Left renal pelvis (tissue), 4 donors: ENCODE results near the gene DOHH. TPM values are rescaled to one million over a fixed set of nuclear protein-coding genes. Genes with fewer than 3 reads are reported as not detected.

ENCODE experiments used
- DNase-seq, 4 donors: peaks; one replicate each; pipeline ENCODE4 v3.0.0-alpha.2; 2013; ENCODE audit warnings: low read depth in 4 of 4, low spot score in 3 of 4
- polyA plus RNA-seq, 4 donors: library from polyadenylated mRNA; unstranded; fragments of 120-200 nt; gene quantifications; one replicate each; pipeline ENCODE4 v1.2.1, GENCODE V29; 2013; ENCODE audit not compliant: insufficient read length in 4 of 4

Gene DOHH
- polyA plus RNA-seq, 4 donors: 4.7 to 11.4 (median 6.2) TPM

DNA sequence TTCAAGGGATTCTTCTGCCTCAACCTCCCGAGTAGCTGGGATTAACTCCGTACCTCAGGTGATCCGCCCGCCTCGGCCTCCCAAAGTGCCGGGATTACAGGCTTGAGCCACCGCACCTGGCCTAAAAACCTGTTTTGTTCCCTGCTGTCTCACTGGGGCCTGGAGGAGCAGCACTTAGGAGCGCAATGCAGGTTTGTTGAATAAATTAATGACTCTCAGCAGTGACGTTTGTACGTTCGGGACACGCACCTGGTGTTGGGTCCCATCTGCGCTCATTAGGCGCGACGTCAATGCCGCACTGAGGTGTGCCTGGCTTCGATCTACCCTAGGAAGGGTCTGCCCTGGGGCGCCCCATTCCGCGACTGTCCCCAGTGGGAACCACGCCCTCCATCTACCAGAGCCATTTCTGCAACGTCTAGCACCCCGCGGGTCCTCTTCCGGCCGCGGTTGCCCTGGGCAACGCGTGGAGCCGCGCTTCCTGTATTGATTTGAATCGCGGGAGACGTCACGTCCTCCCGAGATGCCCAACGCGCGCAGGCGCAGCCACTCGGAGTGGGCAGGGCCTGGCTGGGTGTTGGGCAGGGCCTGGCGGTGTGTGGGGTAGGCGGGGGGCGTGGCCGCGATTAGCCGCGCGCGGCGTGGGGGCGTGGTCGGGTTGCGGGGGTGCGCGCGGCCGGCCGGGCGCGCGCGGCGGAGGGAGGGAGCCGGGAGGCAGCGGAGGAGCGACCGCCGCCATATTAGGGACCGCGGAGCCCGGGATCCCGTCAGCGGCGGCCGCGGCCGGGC lies 5.3 kb upstream of the DOHH start, which contains the start of gene FZR1:
FZR1 (plus strand) TSS at position 714 of the 786 bp plus-strand sequence. CDS start 16,679 bp downstream, outside the sequence.
- peak; percentile 94 to 96 (median 95) for DNase-seq

DNA sequence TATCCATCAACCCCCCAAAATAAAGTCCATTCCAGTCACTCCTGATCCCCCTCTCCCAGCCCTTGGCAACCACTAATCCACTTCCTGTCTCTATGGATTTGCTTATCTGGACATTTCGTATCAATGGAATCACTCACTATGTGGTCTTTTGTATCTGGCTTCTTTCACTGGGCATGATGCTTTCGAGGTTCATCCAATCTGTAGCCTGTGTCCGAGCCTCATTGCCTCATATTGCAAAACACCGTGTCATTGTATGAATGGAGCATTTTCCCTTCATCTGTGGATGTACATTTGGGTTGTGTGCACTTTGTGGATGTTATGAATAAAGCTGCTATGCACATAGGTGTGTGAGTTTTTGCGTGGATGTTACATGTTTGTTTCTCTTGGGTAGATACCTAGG lies 4.3 kb upstream of the DOHH start:
- DNase-seq: no peak

GRCh38 chr19:3503036-3503572 lies 2.6 kb upstream of the DOHH start:
- no peak for DNase-seq

- no peak for DNase-seq
Measured at GRCh38 chr19:3501780-3502179, 1.3 kb upstream of the DOHH start.

GRCh38 chr19:3499738-3500428 lies 591 bp downstream of the DOHH start:
- DNase-seq: no peak

GRCh38 chr19:3497757-3498520 lies 2.5 kb downstream of the DOHH start:
- DNase-seq: no peak

DNA sequence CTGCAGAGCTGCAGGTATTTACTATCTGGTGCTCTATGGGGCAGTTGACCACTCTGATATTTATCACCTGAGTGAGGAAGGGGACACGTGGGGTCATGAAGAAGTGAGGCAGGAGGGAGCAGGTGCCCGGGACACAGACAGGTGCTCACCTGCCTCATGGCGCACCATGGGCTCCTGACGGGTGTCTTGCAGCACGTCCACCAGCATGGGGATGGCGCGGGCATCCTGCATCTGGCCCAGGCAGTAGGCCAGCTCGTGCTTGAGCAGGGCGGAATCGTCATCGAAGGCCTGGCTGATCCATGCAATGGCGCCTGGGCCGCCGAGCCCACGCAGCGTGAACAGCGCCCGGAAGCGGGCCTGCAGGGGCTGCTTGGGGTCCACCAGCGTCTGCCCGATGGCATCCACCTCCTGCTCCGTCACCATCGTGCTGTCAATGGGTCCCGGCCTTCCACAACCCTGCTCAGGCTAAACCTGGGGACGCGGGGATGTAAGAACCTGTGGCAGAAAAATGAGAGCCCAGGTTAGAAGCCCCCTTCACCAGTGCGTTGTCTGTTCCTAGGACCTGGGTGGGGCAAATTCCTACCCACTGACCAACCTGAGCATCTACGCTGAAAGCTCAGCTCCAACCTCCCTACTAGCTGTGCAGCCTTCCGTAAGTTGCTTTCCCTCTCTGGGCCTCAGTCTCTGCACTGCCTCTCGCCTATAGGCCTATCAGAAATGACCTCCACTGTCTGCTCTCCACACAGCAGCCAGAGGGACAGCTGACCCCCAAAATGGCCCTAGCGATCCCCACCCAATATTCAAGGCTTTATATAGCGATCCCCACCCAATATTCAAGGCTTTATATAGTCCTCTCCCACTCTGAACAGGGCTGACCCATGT lies 3.8 kb downstream of the DOHH start:
- no peak for DNase-seq

- DNase-seq: no peak
Measured at GRCh38 chr19:3494559-3494958, 5.9 kb downstream of the DOHH start.

- DNase-seq: no peak
Measured at GRCh38 chr19:3494051-3494450, 6.4 kb downstream of the DOHH start.

DNA sequence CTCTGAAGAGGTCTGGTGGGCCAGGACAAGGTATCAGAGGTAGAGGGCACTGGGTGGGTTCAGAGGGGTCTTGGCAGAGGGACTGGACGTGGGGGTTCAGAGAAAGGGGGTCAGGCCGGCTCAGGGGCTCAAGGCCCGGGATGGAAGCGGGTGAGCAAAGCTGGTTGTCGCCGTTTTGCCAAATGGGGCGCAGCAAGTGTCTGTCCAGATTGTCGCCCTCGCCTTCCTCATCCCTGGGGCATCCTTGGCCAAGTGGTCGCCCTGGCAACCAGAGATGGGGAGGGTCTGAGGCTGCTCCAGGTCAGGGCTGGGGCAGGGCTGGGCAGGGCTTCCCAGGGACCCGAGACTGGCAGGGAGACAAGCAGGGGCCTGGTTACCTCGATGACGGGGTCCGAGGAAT lies 6.8 kb downstream of the DOHH start:
- DNase-seq: no peak

- no peak for DNase-seq
Measured at GRCh38 chr19:3492919-3493318, 7.6 kb downstream of the DOHH start.

DNA sequence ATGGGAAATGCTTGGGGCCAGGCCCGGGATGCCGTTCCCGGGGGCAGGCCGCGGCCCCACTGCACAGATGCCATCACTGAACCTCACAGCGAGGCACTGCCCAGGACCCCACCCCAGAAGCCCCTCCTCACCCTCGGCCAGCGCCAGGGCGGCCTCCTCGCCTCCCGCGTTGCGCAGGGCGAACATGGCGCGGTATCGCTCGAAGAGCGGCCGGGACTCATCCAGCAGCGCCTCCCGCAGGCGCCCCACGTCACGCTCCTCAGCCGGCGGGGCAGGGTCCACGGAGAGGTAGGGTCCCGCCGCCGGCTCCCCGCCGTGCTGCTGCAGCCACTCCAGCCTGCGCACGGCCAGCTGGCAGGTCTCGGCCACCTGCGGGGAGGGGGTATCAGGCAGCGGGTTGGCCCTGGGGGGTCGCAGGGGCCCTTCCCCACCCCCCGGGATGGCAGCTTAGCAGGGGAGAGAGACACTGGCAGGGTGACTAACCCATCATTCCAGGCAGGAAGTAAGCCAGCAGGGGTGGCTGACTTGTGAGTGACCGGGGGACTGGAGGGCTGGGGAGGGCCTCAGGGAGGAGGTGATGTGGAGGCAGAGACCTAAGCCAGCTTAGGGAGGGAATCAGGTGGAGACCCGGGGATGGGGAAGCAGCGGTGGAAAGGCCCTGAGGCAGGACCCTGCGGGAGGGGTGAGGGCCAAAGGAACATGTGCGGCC lies 8.2 kb downstream of the DOHH start:
- no peak for DNase-seq

DNA sequence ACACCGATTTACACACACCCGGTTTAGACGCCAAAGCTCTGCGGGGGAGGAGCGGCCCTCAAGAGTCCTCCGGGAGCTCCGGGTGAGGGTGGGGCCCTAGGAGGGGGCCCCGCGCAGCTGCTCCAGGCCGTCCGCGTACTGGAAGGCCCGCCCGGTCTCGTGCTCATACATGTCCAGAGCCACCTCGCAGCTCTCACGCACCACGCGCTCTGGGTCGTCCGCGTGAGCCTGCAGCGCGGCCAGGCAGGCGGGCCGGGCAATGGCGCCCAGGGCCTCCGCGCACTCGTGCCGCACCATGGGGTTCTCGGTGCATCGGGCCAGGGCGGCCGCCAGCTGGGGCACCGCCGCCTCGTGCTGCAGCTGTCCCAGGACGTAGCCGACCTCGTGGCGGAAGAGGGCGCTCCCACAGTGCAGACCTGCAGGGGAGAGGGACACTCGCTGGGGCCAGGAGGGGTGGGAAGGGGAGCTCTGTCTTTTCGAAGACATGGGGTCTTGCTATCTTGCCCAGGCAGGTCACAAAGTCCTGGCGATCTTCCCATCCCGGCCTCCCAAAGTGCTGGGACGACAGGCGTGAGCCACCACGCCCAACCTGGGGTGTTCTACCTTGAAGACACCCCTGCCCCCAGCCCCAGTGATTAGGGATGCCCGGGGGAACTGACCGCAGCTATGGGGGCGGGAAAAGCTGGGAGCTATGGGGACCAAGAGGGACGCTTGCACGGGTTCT lies 8.9 kb downstream of the DOHH start:
- no peak for DNase-seq

GRCh38 chr19:3483226-3483628 lies 17.2 kb downstream of the DOHH start, which contains the start of gene SMIM44:
SMIM44 (minus strand) TSS chr19:3483441; CDS start chr19:3483403, 38 bp downstream.
- DNase-seq: no peak

DNA sequence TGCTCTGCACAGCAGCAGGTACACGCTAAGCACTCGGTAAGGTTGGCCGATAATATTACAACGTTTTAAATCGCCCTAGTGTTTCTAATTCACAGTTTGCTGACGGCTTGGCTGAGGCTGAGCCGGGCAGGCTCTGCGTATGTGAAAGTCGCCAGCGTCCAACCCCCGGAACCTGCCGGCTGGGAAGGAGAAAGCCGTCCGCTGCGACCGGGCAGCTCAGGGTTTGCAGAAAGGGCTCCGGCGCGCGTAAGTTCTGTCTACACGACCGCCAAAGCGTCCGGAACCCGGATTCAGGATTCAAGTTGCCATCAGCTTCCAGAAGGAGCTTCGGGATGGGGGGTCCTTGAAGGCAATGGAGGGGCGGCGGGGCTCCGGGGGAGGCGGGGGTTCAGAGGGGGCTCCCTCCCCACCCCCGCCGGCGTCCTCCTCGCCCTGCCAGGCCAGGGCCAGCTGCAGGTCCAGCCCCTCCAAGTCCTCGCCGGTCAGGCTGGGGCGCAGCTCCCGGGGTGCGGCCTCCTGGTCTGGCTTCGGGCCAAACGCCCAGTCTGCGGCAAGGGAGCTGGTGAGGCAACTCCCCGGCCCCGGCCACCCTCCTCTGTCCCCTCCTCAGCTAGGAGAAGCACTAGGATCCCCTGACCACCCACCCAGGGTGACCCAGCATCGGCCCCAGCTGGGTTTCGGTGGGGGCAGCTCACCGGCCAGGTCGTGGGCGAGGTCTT lies 17.8 kb downstream of the DOHH start:
- no peak for DNase-seq

- no peak for DNase-seq
Measured at GRCh38 chr19:3481241-3482090, 19.0 kb downstream of the DOHH start.
